Fibroblast of skin of right quadriceps (primary cell): Measurements from ENCODE around the gene CSRP1.
"Not testable (repeated sequence)": the region's sequence is repeated elsewhere in the genome, so short reads cannot be mapped to it uniquely, and the experiment has no call there.

Source experiments
- DNase-seq: peaks from one replicate; pipeline ENCODE4 v3.0.0-alpha.2; 2013

The CSRP1 gene

GRCh38 chr1:201475915-201476669, 30.8 kb downstream of the CSRP1 start:
- DNase-seq, result no peak

GRCh38 chr1:201475130-201475529, 31.8 kb downstream of the CSRP1 start:
- peak; percentile 50 for DNase-seq

GRCh38 chr1:201473296-201473695, 33.6 kb downstream of the CSRP1 start:
- DNase-seq, result no peak

GRCh38 chr1:201472321-201472720, 34.6 kb downstream of the CSRP1 start:
- DNase-seq, result not testable (repeated sequence)

- DNase-seq, result peak; percentile 84
Measured at GRCh38 chr1:201471772-201472171, 35.2 kb downstream of the CSRP1 start.

- DNase-seq, result no peak
Measured at GRCh38 chr1:201470581-201470980, 36.3 kb downstream of the CSRP1 start.

GRCh38 chr1:201469645-201470074, 37.3 kb downstream of the CSRP1 start:
- no peak for DNase-seq

GRCh38 chr1:201468844-201469644, 37.9 kb downstream of the CSRP1 start, which contains the start of gene PHLDA3:
TSS of gene PHLDA3 (minus strand) at chr1:201469188. CDS start at chr1:201468786, 402 bp downstream.
- DNase-seq, result peak; percentile 95

GRCh38 chr1:201468501-201468843, 38.5 kb downstream of the CSRP1 start:
- DNase-seq, result no peak

GRCh38 chr1:201466492-201466891, 40.4 kb downstream of the CSRP1 start:
- DNase-seq, result peak; percentile 42

- DNase-seq, result no peak
Measured at GRCh38 chr1:201465698-201466290, 41.1 kb downstream of the CSRP1 start.

GRCh38 chr1:201463071-201463552, 43.8 kb downstream of the CSRP1 start:
- no peak for DNase-seq

- DNase-seq, result peak; percentile 97
Measured at GRCh38 chr1:201461645-201462441, 45.1 kb downstream of the CSRP1 start.

GRCh38 chr1:201460814-201461644, 45.9 kb downstream of the CSRP1 start:
- DNase-seq, result peak; percentile 95

GRCh38 chr1:201459775-201460174, 47.1 kb downstream of the CSRP1 start:
- no peak for DNase-seq

GRCh38 chr1:201459052-201459451, 47.9 kb downstream of the CSRP1 start:
- DNase-seq, result no peak

GRCh38 chr1:201457508-201457960, 49.4 kb downstream of the CSRP1 start:
- no peak for DNase-seq

GRCh38 chr1:201456499-201457309, 50.2 kb downstream of the CSRP1 start:
- peak; percentile 97 for DNase-seq

GRCh38 chr1:201455098-201455497, 51.8 kb downstream of the CSRP1 start:
- no peak for DNase-seq

GRCh38 chr1:201454608-201455007, 52.3 kb downstream of the CSRP1 start:
- no peak for DNase-seq

- DNase-seq, result no peak
Measured at GRCh38 chr1:201452866-201453265, 54.1 kb downstream of the CSRP1 start.
